H7 (cell line): ENCODE data around the gene IWS1. TPM values are rescaled to one million over a fixed set of nuclear protein-coding genes. Genes with fewer than 3 reads are reported as not detected.

Experiments
- total RNA-seq: library from RNA; depleted of rRNA; stranded (reverse); fragments of >200 nt; shearing (Covaris generic); gene quantifications from 2 replicates; pipeline ENCODE4 v1.2.3, GENCODE V29; 2014; rRNA removed

IWS1 gene
- total RNA-seq, 1 experiment from 2014 or later: 66.4 TPM

Other genes starting within 250 kb of the IWS1 start
- gene ERCC3, start 232.3 kb downstream of the IWS1 start, total RNA-seq: 38.1 and 38.4 TPM in 2 replicates
- gene MAP3K2, start 138.5 kb downstream of the IWS1 start, total RNA-seq: 18.0 and 22.8 TPM in 2 replicates
- 0.31 TPM in 1 of 2 replicates, not detected in the other for gene PROC, start 108.1 kb downstream of the IWS1 start, total RNA-seq
- gene MYO7B, start 9.2 kb upstream of the IWS1 start, total RNA-seq: not detected in 2 replicates
- gene GPR17, start 119.7 kb upstream of the IWS1 start, total RNA-seq: not detected in 2 replicates
- gene LIMS2, start 149.0 kb upstream of the IWS1 start, total RNA-seq: 0.33 and 1.4 TPM in 2 replicates
- 10.5 and 13.4 TPM in 2 replicates for gene SFT2D3, start 175.0 kb upstream of the IWS1 start, total RNA-seq